ENCODE measurements around the gene B4GALT1.

B4GALT1 gene

GRCh38 chr9:33110686-33111085, 56.5 kb downstream of the B4GALT1 start:
- Mint-ChIP-seq H3K4me1 (peaks cover 50% of the 10 kb centered on the region), H3K9me3 (no peaks in the 10 kb centered on the region), H3K4me3 (no peak overlapping the region), H3K36me3 (ENCODE audit: low read depth) (peaks cover 10% of the 10 kb centered on the region), H3K27me3 (ENCODE audit: low read depth, poor library complexity) (peaks cover under 1% of the 10 kb centered on the region), H3K27ac (no peak overlapping the region)
- no peak for TF ChIP-seq CTCF (IDR thresholded peaks at IDR 0.05)
- DNase-seq: no peak

- H3K4me1 Mint-ChIP-seq: peaks cover 50% of the 10 kb centered on the region
- no peak for DNase-seq
- peaks cover 3% of the 10 kb centered on the region for H3K27me3 Mint-ChIP-seq (ENCODE audit: low read depth, poor library complexity)
- TF ChIP-seq CTCF (IDR thresholded peaks at IDR 0.05): no peak
- H3K4me3 Mint-ChIP-seq: no peak overlapping the region
- H3K27ac Mint-ChIP-seq: no peak overlapping the region
- peaks cover 10% of the 10 kb centered on the region for H3K36me3 Mint-ChIP-seq (ENCODE audit: low read depth)
- no peaks in the 10 kb centered on the region for H3K9me3 Mint-ChIP-seq
These were observed 57.1 kb downstream of the B4GALT1 start for GRCh38 chr9:33109850-33110595.

DNA sequence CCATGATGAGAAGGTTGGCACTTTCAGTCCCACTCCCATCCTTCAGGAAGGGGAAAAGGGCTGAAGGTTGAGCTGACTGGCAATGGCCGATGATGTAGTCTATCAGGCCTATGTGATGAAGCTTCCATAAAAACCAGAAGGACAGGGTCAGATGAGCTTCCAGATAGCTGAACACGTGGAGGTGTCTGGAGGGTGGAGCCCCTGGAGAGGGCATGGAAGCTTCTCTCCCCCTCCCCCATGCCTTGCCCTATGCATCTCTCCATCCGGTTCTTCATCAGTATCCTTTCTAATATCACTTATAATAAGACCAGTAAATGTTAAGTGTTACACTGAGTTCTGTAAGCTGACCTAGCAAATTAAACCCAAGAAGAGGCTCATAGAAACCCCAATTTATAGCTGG, 58.0 kb downstream of the B4GALT1 start:
- H3K27me3 Mint-ChIP-seq (ENCODE audit: low read depth, poor library complexity): peaks cover 3% of the 10 kb centered on the region
- no peak overlapping the region for H3K4me3 Mint-ChIP-seq
- peaks cover 8% of the 10 kb centered on the region for H3K36me3 Mint-ChIP-seq (ENCODE audit: low read depth)
- no peak for TF ChIP-seq CTCF (IDR thresholded peaks at IDR 0.05)
- peaks cover 50% of the 10 kb centered on the region for H3K4me1 Mint-ChIP-seq
- peak overlapping the region; percentile 19 for H3K27ac Mint-ChIP-seq
- DNase-seq: no peak
- H3K9me3 Mint-ChIP-seq: no peaks in the 10 kb centered on the region

DNA sequence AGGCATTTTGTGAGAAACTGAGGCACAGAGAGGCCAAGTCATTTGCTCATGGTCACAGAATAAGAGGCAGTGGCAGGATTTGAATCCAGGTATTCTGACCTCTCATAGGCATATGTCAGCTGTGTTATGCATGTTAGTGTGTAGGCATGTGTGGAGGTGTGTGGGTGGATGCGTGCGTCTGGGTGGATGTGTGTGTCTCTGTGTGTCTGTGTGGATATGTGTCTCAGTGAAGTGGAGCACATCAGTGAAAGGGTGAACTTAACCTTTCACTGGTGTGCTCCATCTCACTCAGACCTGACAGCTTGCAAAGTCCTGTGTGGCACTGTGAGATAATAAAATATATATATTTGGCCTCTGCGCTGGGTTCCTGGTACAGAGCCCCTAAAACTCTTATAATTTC, 58.7 kb downstream of the B4GALT1 start:
- peak overlapping the region; percentile 57 for H3K27ac Mint-ChIP-seq

DNA sequence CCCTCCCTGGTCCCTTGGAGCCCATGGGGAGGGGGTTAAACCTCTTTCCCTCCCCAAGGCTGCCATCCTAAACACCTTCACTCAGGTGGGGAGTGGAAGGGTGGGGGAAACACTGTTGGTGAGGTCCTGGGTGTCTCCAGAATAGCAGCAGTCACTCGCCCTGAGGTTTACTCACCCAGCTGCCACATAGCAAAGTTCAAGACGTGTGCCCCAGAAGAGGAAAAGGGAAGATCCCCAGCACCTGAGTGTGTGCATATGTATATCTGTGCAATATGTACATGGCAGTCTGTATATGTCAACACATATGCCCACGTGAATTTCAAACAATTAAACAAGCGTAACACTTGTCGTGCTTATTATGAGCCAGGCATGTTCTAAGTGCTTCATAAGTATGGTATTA, 59.4 kb downstream of the B4GALT1 start:
- no peak for DNase-seq
- Mint-ChIP-seq H3K4me1 (peaks cover 45% of the 10 kb centered on the region), H3K9me3 (no peaks in the 10 kb centered on the region), H3K36me3 (ENCODE audit: low read depth) (no peaks in the 10 kb centered on the region), H3K27ac (no peak overlapping the region), H3K27me3 (ENCODE audit: low read depth, poor library complexity) (peaks cover 3% of the 10 kb centered on the region), H3K4me3 (no peak overlapping the region)
- no peak for TF ChIP-seq CTCF (IDR thresholded peaks at IDR 0.05)

More for the DNA sequence above, 58.7 kb downstream of the B4GALT1 start:
- peaks cover 2% of the 10 kb centered on the region for H3K36me3 Mint-ChIP-seq (ENCODE audit: low read depth)
- H3K4me1 Mint-ChIP-seq: peaks cover 48% of the 10 kb centered on the region
- no peak for DNase-seq
- peaks cover 3% of the 10 kb centered on the region for H3K27me3 Mint-ChIP-seq (ENCODE audit: low read depth, poor library complexity)
- no peak for TF ChIP-seq CTCF (IDR thresholded peaks at IDR 0.05)
- no peaks in the 10 kb centered on the region for H3K9me3 Mint-ChIP-seq
- no peak overlapping the region for H3K4me3 Mint-ChIP-seq

All from nephron progenitor cell (in vitro differentiated cells).